DMS153 treated with DMSO at 0.1 percent for 48 hours (cell line): ENCODE results near the gene ANAPC10.

ENCODE experiments used
- DNase-seq: peaks from one replicate; lab custom pipeline; 2025; ENCODE audit not compliant: unreplicated experiment; lab: John Stamatoyannopoulos, UW

Gene ANAPC10

GRCh38 chr4:145075742-145076468 lies 22.1 kb downstream of the ANAPC10 start:
- DNase-seq, result no peak

GRCh38 chr4:145071560-145071959 lies 26.4 kb downstream of the ANAPC10 start:
- DNase-seq, result no peak

DNA sequence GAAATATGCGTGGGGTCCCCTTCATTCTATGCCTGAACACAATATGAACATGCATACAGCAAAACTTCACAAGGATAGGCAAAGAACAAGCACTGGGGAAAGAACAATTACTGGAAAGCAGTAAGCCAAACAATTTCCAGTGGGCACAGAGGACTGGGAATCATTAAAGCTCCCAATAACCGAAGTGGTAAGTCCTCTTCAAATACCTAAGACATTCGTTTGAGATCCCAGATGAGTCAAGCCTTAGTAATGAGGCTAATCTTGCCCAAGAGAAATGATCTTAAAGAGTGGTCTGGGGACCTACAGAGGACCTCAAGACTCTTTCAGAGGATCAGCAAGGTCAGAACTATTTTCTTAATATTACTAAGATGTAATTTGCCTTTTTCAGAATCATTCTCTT lies 28.6 kb downstream of the ANAPC10 start:
- no peak for DNase-seq

DNA sequence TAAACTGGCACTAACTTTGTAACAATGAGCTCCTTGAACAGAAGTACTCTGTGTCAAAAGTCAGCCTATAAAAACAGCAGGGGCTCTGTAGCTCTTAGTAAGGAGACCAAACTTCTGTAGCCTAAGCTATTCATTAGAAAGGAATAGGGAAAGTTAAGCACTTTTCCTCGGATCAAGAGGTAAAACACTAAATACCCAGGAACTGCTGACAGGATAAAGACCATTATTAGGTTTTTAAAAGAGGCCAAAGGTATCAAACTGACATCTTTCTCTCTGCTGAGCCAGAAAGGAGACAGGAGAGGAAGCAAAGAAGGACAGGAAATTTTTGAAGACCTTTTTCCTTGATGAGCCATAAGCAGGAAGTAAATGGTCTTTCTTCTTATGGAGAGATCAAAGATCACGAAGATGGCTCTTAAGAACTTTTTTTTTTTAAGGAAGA lies 31.9 kb downstream of the ANAPC10 start:
- DNase-seq, result no peak

GRCh38 chr4:145061318-145061920 lies 36.6 kb downstream of the ANAPC10 start:
- peak; percentile 51 for DNase-seq

DNA sequence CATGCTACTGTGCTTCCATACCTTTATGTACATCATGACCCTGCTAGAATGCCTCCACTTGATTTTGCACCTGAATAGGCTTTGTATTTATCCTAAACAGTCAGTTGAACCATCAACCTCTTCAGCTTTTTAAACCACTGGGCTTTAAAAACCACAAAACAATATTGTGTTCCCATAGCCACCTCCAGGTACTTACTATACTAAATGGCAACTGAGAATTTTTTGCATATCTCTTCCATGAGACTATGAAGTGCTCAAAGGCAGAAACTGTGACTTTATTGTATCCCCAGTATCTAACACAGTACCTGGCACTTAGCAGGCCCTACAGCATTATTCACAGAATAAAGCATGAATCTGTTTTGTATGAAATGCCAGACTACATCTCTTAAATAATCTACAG lies 39.7 kb downstream of the ANAPC10 start:
- no peak for DNase-seq

- no peak for DNase-seq
Measured at GRCh38 chr4:145056325-145057130, 41.5 kb downstream of the ANAPC10 start.

GRCh38 chr4:145055533-145056257 lies 42.3 kb downstream of the ANAPC10 start:
- no peak for DNase-seq

- no peak for DNase-seq
Measured at GRCh38 chr4:145049241-145049640, 48.8 kb downstream of the ANAPC10 start.

DNA sequence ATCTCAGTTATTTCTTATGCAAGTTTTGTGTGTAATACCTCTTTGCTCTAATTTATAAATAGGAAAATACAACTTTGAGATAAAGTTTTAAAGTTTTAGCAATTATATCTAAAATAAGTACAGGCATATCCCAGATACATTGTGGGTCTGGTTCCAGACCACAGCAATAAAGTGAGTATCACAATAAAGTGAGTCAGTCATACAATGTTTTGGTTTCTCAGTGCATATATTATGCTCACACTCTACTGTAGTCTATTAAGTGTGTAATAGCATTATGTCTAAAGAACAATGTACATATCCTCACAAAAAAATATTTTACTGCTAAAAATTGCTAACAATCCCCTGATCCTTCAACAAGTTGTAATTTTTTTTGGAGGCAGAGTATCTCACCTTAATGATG lies 49.2 kb downstream of the ANAPC10 start:
- DNase-seq, result no peak

- no peak for DNase-seq
Measured at GRCh38 chr4:145047151-145047550, 50.8 kb downstream of the ANAPC10 start.

GRCh38 chr4:145045180-145045579 lies 52.8 kb downstream of the ANAPC10 start:
- no peak for DNase-seq

DNA sequence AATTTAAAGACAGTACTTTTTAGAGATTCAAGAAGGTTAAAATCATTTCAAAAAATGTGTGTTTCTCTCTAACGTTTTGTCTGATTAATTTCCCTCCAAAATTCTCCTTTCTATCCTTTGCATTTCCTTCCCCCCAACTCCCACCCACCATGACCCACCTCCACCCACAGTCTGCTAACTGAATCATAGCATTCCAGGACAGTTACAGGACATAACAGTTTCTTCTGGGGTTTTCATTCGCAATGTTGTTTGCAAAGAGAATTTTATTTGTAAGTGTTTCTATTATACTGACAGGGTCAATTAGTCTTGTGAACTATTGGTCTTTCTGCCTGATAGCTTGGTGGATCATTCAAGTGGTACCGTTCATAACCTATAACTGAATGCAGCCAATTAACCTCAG lies 53.7 kb downstream of the ANAPC10 start:
- no peak for DNase-seq

DNA sequence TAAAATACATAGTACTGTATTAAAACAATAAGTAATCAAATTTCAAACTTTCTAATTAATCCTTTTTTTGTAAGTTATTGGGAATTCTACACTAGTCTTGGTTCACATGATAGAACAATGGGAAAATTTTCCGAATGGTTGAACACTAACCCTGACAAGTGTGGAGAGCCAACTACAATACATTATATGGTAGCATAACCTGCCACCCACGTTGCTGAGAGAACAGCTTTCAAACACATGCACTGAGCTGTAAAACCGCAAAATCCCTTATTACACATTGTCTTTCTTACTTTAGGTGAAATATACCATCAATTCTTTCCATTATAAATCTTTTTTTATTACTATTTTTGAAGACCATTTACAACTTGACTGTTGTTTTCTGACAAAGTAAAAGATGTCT lies 54.7 kb downstream of the ANAPC10 start:
- DNase-seq, result no peak

DNA sequence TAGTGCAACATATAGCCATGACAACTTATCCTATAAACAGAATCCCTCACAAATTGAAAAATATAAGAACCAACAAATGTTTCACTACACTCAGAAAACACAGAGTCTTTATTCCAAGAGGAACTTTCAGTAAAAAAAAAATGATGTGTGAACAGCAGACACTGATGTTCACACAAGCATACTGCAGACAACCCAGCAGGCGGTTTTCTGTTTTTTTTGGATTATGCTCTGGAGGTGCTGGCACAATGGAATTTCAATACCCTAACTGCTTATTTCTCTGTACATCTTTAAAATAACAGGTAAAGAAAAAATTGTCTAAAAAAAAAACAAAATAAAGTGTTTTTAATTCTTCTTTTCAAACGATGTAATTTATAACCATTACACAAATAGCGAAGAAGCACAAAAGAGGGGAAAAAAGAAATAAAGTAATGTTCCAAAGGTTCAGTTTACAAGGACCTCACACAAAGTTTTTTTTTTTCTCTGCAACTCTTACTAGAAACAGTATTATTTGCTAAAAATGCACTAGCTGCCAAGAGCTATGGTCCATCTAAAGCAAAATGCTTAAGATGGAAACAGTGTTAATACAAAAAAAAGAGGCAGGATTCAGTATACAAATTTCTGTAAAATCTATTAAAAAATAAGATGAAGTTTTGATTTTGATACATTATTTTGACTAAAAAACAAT lies 55.3 kb downstream of the ANAPC10 start:
- DNase-seq, result no peak

DNA sequence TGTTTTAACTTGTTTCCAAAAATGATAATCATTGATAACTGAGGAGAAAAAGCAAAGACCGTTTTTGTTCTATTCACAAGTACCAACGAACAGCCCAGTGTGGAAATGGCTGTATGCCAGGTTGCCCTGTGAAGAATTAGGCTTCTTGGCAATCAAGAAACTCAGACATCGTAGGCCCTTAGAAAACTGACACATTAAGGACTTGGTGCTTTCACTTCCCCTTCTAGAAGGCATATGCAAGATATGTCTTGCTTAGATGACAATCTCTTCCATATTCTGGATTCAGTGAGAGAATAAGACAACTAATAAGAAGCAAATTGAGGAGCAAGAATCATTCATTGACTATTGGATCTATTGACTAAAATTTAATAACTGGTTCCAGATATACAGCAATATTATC lies 56.6 kb downstream of the ANAPC10 start:
- no peak for DNase-seq

DNA sequence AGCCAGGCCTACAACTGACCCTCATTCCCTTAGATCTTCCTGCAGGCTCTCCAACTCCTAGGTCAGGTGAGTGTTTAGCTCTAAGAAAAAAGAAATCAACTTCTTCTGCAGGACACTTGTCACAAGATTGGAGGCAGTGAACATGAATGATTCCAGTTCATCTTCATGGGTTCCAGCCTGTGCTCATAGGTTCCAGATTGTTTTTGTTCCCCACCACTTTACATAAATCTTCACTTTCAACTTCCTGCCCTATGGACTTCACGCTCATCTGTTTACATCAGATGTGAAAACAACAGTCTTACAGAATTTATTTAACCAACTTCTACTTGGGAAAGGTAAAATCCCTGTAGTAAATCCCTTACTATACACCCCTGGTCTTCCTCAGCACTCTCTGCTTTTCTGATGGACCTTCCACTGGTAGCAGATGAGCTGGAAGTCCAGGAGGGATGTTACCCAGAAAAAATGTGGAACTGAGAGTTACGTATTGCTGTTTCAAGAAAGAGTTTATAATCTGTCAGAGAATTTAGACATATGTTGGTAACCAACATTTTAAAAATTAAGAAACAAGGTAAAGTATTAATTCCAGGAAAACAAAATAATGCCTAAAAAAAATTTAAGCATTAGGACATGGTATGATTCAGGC lies 62.4 kb downstream of the ANAPC10 start:
- DNase-seq, result no peak

DNA sequence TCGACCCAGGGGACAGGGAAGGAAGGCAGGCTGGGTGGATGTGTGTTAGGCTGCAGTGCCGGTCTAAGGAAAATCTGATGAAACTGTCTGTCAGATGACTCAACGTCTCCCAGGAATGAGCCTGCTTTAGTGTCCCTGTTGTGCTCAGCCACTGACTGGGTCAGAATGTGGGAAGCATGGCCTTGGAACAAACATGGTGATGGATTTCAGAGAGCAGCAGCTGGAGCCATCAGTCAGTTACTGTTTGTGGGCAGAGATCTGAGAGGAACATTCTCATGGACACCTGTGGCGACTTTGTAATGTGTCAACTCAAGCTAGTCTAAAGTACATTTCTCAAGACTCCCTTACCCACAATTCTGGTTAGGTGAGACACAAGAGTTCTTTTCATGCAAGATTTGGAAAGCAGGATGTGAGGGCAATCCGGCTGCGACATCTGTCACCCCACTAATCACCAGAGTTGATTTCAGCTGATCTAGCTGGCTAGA lies 63.2 kb downstream of the ANAPC10 start:
- DNase-seq, result no peak

- no peak for DNase-seq
Measured at GRCh38 chr4:145019346-145019745, 78.7 kb downstream of the ANAPC10 start.

GRCh38 chr4:145014365-145014764 lies 83.6 kb downstream of the ANAPC10 start:
- DNase-seq, result no peak
